ENCODE results near the gene ZNF281. TPM values are rescaled to one million over a fixed set of nuclear protein-coding genes. Genes with fewer than 3 reads are reported as not detected.

Gene ZNF281
- total RNA-seq, 1 donor from 2014 or later = 18.2 TPM

DNA sequence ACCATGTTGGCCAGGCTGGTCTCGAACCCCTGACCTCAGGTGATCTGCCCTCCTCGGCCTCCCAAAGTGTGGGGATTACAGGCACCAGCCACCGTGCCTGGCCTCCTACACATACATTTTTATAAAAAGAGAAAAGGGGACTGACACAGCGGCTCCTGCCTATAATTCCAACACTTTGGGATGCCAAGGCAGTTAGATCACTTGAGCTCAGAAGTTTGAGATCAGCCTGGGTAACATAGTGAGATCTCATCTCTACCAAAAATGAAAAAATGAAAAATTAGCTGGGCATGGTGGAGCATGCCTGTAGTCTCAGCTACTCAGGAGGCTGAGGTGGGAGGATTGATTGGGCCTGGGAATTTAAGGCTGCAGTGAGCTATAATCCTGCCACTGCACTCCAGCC lies 23.4 kb downstream of the ZNF281 start:
- H3K9me3 ChIP-seq = no peaks in the 10 kb centered on the region
- intact Hi-C loops (cut with DNase I) = no loop called here
- TF ChIP-seq CTCF (IDR thresholded peaks at IDR 0.05) = no peak
- no peaks in the 10 kb centered on the region for H3K4me1 ChIP-seq
- H3K4me3 ChIP-seq = no peak overlapping the region
- H3K36me3 ChIP-seq = no peaks in the 10 kb centered on the region
- no peaks in the 10 kb centered on the region for H3K27me3 ChIP-seq (ENCODE audit: low read depth)
- no peak for ATAC-seq
- no peak for DNase-seq
- no peak overlapping the region for H3K27ac ChIP-seq

DNA sequence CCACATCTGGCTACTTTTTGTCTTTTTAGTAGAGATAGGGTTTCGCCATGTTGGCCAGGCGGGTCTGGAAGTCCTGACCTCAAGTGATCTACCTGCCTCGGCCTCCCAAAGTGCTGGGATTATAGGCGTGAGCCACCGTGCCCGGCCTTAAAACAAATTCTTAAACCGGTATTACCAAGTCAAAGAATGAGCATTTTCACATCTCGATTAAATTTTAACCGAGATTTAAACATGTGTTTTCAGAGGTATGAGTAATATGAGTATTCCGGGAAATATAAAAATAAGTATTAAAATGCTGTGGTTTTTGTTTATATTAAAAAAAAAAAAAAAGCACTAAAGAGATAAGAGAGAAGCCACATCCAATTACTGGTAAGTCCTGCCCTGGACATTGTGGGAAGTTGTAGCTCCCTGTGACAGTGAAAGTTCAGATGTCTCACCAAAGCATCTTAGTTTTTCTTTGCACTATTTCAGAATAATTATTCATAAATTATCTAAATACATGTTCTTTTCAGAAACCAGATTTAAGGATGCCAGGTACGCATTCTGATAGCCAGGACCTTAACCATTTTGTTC lies 24.9 kb downstream of the ZNF281 start:
- DNase-seq = no peak
- H3K27ac ChIP-seq = no peak overlapping the region
- H3K4me1 ChIP-seq = no peaks in the 10 kb centered on the region
- no peaks in the 10 kb centered on the region for H3K9me3 ChIP-seq
- intact Hi-C loops (cut with DNase I) = no loop called here
- no peak for ATAC-seq
- no peak overlapping the region for H3K4me3 ChIP-seq
- TF ChIP-seq CTCF (IDR thresholded peaks at IDR 0.05) = no peak
- H3K27me3 ChIP-seq (ENCODE audit: low read depth) = no peaks in the 10 kb centered on the region
- no peaks in the 10 kb centered on the region for H3K36me3 ChIP-seq

GRCh38 chr1:200381256-200381984 lies 28.4 kb downstream of the ZNF281 start:
- Histone ChIP-seq H3K4me3 (no peak overlapping the region), H3K4me1 (no peaks in the 10 kb centered on the region), H3K36me3 (no peaks in the 10 kb centered on the region), H3K27ac (no peak overlapping the region), H3K27me3 (ENCODE audit: low read depth) (no peaks in the 10 kb centered on the region), H3K9me3 (no peaks in the 10 kb centered on the region)
- DNase-seq = no peak
- intact Hi-C loops (cut with DNase I) = no loop called here
- no peak for TF ChIP-seq CTCF (IDR thresholded peaks at IDR 0.05)
- ATAC-seq = no peak

- no peaks in the 10 kb centered on the region for H3K36me3 ChIP-seq
- no peak overlapping the region for H3K27ac ChIP-seq
- no peaks in the 10 kb centered on the region for H3K4me1 ChIP-seq
- H3K4me3 ChIP-seq = no peak overlapping the region
- H3K27me3 ChIP-seq (ENCODE audit: low read depth) = no peaks in the 10 kb centered on the region
- no peak for DNase-seq
- no peak for TF ChIP-seq CTCF (IDR thresholded peaks at IDR 0.05)
- intact Hi-C loops (cut with DNase I) = no loop called here
- no peaks in the 10 kb centered on the region for H3K9me3 ChIP-seq
- ATAC-seq = no peak
Measured at GRCh38 chr1:200380589-200381021, 29.2 kb downstream of the ZNF281 start.

DNA sequence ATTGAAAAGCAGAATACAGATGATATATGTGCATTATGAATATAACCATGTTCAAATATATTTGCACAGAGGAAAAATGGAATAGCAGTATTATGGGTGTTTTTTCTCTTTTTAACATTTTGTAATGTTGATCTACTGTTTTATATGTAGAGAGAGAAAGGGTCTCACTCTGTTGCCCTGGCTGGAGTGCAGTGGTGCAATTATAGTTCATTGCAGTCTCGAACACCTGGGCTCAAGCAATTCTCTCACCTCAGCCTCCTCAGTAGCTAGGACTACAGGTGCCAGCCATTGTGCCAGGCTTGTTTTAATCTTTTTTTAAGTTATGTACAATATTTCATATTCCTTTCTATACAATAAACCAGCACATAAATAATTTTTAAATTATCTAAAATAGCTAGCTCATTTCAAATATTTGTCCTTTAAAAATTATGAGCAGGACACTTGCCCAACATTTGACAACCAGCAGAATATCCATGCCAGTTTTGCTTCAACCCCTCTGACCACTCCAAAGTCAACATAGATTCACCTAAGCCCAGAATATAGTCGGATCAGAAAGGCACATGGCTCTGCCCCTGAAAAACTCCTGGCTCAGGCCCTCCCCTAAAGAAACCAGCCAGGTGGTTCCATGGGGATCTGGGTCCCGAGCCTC lies 29.8 kb downstream of the ZNF281 start:
- no peak overlapping the region for H3K4me3 ChIP-seq
- no peaks in the 10 kb centered on the region for H3K27me3 ChIP-seq (ENCODE audit: low read depth)
- no peaks in the 10 kb centered on the region for H3K9me3 ChIP-seq
- DNase-seq = no peak
- no peaks in the 10 kb centered on the region for H3K36me3 ChIP-seq
- no peaks in the 10 kb centered on the region for H3K4me1 ChIP-seq
- no peak for ATAC-seq
- intact Hi-C loops (cut with DNase I) = no loop called here
- TF ChIP-seq CTCF (IDR thresholded peaks at IDR 0.05) = no peak
- no peak overlapping the region for H3K27ac ChIP-seq

Measured in lower lobe of right lung (tissue), 2 donors.